Kidney (tissue), 14 donors: Measurements from ENCODE around the gene PRKAG2. TPM values are rescaled to one million over a fixed set of nuclear protein-coding genes. Genes with fewer than 3 reads are reported as not detected.
A peak's percentile ranks its signal among the peaks of the same experiment; 100 is the strongest.

Source experiments
- DNase-seq, 5 donors: peaks; one replicate each; pipeline ENCODE4 v3.0.0-alpha.2; 2013 to 2020
- FAIRE-seq: peaks from 2 replicates; lab custom pipeline; 2012; peaks lifted over from hg19 to GRCh38; lab: Jason Lieb, UNC
- H3K27ac ChIP-seq, 2 donors: one replicate each; pipeline ENCODE4 v1.7.0; 2013; ENCODE audit warnings: low read depth in 2 of 2, low read length in 2 of 2, inconsistent platforms in 1 of 2
- H3K27me3 ChIP-seq: one replicate; pipeline ENCODE4 v1.7.1; 2013; ENCODE audit warnings: low read length, inconsistent platforms; ENCODE audit not compliant: control insufficient read depth, insufficient read depth
- H3K36me3 ChIP-seq, 3 donors: one replicate each; pipeline versions ENCODE4 v1.7.0 to v1.7.1; 2013; ENCODE audit warnings: low read length in 3 of 3, control low read depth in 1 of 3, inconsistent platforms in 1 of 3; ENCODE audit not compliant: insufficient read depth in 3 of 3, control insufficient read depth in 2 of 3
- H3K4me1 ChIP-seq, 3 donors: one replicate each; pipeline versions ENCODE4 v1.7.0 to v1.7.1; 2013; ENCODE audit warnings: low read length in 3 of 3, inconsistent platforms in 1 of 3, low read depth in 1 of 3; ENCODE audit not compliant: control insufficient read depth in 2 of 3, insufficient read depth in 2 of 3
- H3K4me3 ChIP-seq, 3 donors: one replicate each; pipeline versions ENCODE4 v1.7.0 to v1.8.1; 2013; ENCODE audit warnings: low read length in 3 of 3, control low read depth in 1 of 3, inconsistent platforms in 1 of 3
- H3K9ac ChIP-seq, 3 donors: one replicate each; pipeline versions ENCODE4 v1.7.0 to v1.7.1; 2013; ENCODE audit warnings: low read length in 3 of 3, control low read depth in 1 of 3, inconsistent platforms in 1 of 3
- H3K9me3 ChIP-seq, 3 donors: one replicate each; pipeline versions ENCODE4 v1.7.0 to v1.7.1; 2013; ENCODE audit warnings: low read length in 3 of 3, control low read depth in 1 of 3, inconsistent platforms in 1 of 3; ENCODE audit not compliant: control insufficient read depth in 2 of 3, insufficient read depth in 1 of 3
- CTCF ChIP-seq: IDR thresholded peaks from 3 replicates; pipeline ENCODE4 v1.5.1; 2012; ENCODE audit warnings: mild to moderate bottlenecking, moderate library complexity, borderline replicate concordance; ENCODE audit not compliant: insufficient read depth; ENCODE audit errors: extremely low read depth
- intact Hi-C: fragments of 100-400 bp; cut with DNase I; formaldehyde crosslinking; loops from one replicate; pipeline ENCODE4 v1.11.1; 2022
- polyA plus RNA-seq: library from polyadenylated mRNA; stranded (reverse); fragments of 350-450 nt; fragmentation: Illumina TruSeq; extraction: RNeasy Lipid Tissue Mini Kit (QIAGEN cat#74804); gene quantifications from one replicate; pipeline ENCODE4 v1.2.3, GENCODE V29; 2014; ENCODE audit warnings: low read depth, low replicate concordance; ENCODE audit not compliant: insufficient read depth
- total RNA-seq: library from RNA; stranded (reverse); fragmentation: NEBNext Ultra II Directional; extraction: Animal tissue kit (Norgen Biotek cat#: 25700); gene quantifications from one replicate; pipeline ENCODE4 v1.2.1, GENCODE V29; 2021
- donor health status: control.
- donor health status: control.
- donor health status: control.
- donor health status: control.
- donor health status: control.
- donor health status: DM: yes; HTN: yes; CAD: no.
- donor health status: Normal renal cell carcinoma (clear cell type).

The PRKAG2 gene
- total and polyA plus RNA-seq, 2 donors from 2014 or later, result 40.7 to 40.9 TPM

GRCh38 chr7:151840088-151840910, 36.6 kb downstream of the PRKAG2 start:
- no peak for TF ChIP-seq CTCF
- H3K36me3 ChIP-seq, result no peaks in the 10 kb centered on the region
- H3K9me3 ChIP-seq, result peaks cover 0 to 6% (median 0%) of the 10 kb centered on the region in 3 donors
- H3K27ac ChIP-seq, result no peak overlapping the region
- H3K4me3 ChIP-seq, result no peak overlapping the region
- no peaks in the 10 kb centered on the region for H3K27me3 ChIP-seq
- no peak for FAIRE-seq
- H3K9ac ChIP-seq, result no peak overlapping the region
- peaks cover 0 to 3% (median 0%) of the 10 kb centered on the region in 3 donors for H3K4me1 ChIP-seq
- peak in 1 of 5 donors; percentile 66 for DNase-seq
- intact Hi-C loops, result no loop called here

- intact Hi-C loops, result no loop called here
- H3K9ac ChIP-seq, result no peak overlapping the region
- peaks cover 0 to 3% (median 0%) of the 10 kb centered on the region in 3 donors for H3K4me1 ChIP-seq
- no peak for TF ChIP-seq CTCF
- H3K27me3 ChIP-seq, result no peaks in the 10 kb centered on the region
- no peaks in the 10 kb centered on the region for H3K36me3 ChIP-seq
- peaks cover 0 to 6% (median 0%) of the 10 kb centered on the region in 3 donors for H3K9me3 ChIP-seq
- DNase-seq (peak in 1 of 5 donors; percentile 72), FAIRE-seq (no peak)
- H3K4me3 ChIP-seq, result no peak overlapping the region
- H3K27ac ChIP-seq, result no peak overlapping the region
These were observed 37.4 kb downstream of the PRKAG2 start for GRCh38 chr7:151839451-151839921.

- DNase-seq (peak in 1 of 5 donors; percentile 70), FAIRE-seq (no peak)
- H3K9me3 ChIP-seq, result peaks cover 0 to 6% (median 0%) of the 10 kb centered on the region in 3 donors
- no peak overlapping the region for H3K9ac ChIP-seq
- no peak for TF ChIP-seq CTCF
- H3K27ac ChIP-seq, result no peak overlapping the region
- H3K27me3 ChIP-seq, result no peaks in the 10 kb centered on the region
- H3K36me3 ChIP-seq, result no peaks in the 10 kb centered on the region
- peaks cover 0 to 3% (median 0%) of the 10 kb centered on the region in 3 donors for H3K4me1 ChIP-seq
- H3K4me3 ChIP-seq, result no peak overlapping the region
- intact Hi-C loops, result no loop called here
These were observed 38.0 kb downstream of the PRKAG2 start for GRCh38 chr7:151838861-151839381.
